Activated naive CD8-positive, alpha-beta T cell treated with anti-CD3 and anti-CD28 coated beads for 36 hours (primary cell): ENCODE results near the gene ERFE. TPM values are rescaled to one million over a fixed set of nuclear protein-coding genes. Genes with fewer than 3 reads are reported as not detected.

Experiments
- total RNA-seq, 2 experiments: library from RNA; stranded (reverse); gene quantifications; one replicate each; pipeline ENCODE4 v1.2.3, GENCODE V29; 2021

Gene ERFE
- total RNA-seq, 2 experiments from 2014 or later: 0.27 to 0.34 TPM

Other genes with a start within 250 kb of the ERFE start
- gene UBE2F, start 192.0 kb upstream of the ERFE start, total RNA-seq: 10 to 100 TPM; 57.9 to 58.9 TPM
- gene SCLY, start 98.0 kb upstream of the ERFE start, total RNA-seq: 10 to 100 TPM; 71.6 to 72.9 TPM
- not detected for gene ESPNL, start 58.6 kb upstream of the ERFE start, total RNA-seq
- gene KLHL30, start 20.3 kb upstream of the ERFE start, total RNA-seq: not detected
- gene ILKAP, start 44.7 kb downstream of the ERFE start, total RNA-seq: 10 to 100 TPM; 52.9 to 54.7 TPM
- 1 to 10 TPM; 3.5 to 4.0 TPM for gene HES6, start 81.1 kb downstream of the ERFE start, total RNA-seq
- 10 to 100 TPM; 15.3 to 17.5 TPM for gene PER2, start 129.6 kb downstream of the ERFE start, total RNA-seq
- 10 to 100 TPM in 1 of 2 experiments, 1 to 10 TPM in 1; 8.4 to 11.0 TPM for gene TRAF3IP1, start 161.5 kb downstream of the ERFE start, total RNA-seq